K562 (cell line): ENCODE data around the gene OSBPL1A. TPM values are rescaled to one million over a fixed set of nuclear protein-coding genes. Genes with fewer than 3 reads are reported as not detected.

ENCODE experiments used
- ATAC-seq: fragments of 200-7000 bp; cut with Tn5 transposase; 3 replicates; pipeline ENCODE4 v1.9.1; 2020; ENCODE audit warnings: moderate library complexity
- BruUV-seq: library from RNA; stranded (reverse); fragments of 400-500 nt; replicated peaks from 2 replicates; lab custom pipeline; 2021; lab: Mats Ljungman, UMichigan
- CTCF ChIA-PET: fragments of 300-600 bp; formaldehyde crosslinking; extraction: SDS; loops from one replicate; lab custom pipeline; 2021; ENCODE audit warnings: low intra/inter-chr PET ratio; lab: Yijun Ruan, JAX
- POLR2A ChIA-PET: fragments of 300-600, 350-650 bp; sonication (Branson Sonifier 250); formaldehyde crosslinking; extraction: SDS; loops from one replicate; lab custom pipeline; 2021; ENCODE audit warnings: antibody characterized with exemption, inconsistent platforms; lab: Yijun Ruan, JAX
- DNase-seq, 4 experiments: peaks; one replicate each; pipeline versions ENCODE4 v3.0.0 to v3.0.0-alpha.2; 2011 to 2018; ENCODE audit warnings: low spot score in 3 of 4, mixed read lengths in 3 of 4; ENCODE audit errors: extremely low read depth in 1 of 4
- FAIRE-seq: peaks from 2 replicates; lab custom pipeline; 2011; peaks lifted over from hg19 to GRCh38; lab: Jason Lieb, UNC
- H2AFZ ChIP-seq: 2 replicates; pipeline ENCODE4 v1.6.0; 2011; ENCODE audit warnings: low read depth, low read length, control low read depth, inconsistent platforms
- H3K27ac ChIP-seq: fragments of 200-600 bp; 3 replicates; pipeline ENCODE4 v1.8.0; 2011; ENCODE audit warnings: low read depth, mild to moderate bottlenecking, control low read depth, inconsistent platforms, low read length, moderate library complexity, mixed read lengths; ENCODE audit errors: extremely low read depth
- H3K27me3 ChIP-seq, 2 experiments: fragments of 300-600 bp in 1 of 2; 2 replicates in 1 of 2; 3 replicates in 1 of 2; pipeline versions ENCODE4 v1.6.0 to v1.8.0; 2011; ENCODE audit warnings: inconsistent platforms in 2 of 2, low read length in 2 of 2, mild to moderate bottlenecking in 1 of 2, mixed read lengths in 1 of 2, moderate library complexity in 1 of 2; ENCODE audit not compliant: control insufficient read depth in 2 of 2, insufficient read depth in 2 of 2
- H3K36me3 ChIP-seq: fragments of 300-600 bp; 3 replicates; pipeline ENCODE4 v1.8.0; 2011; ENCODE audit warnings: mild to moderate bottlenecking, low read length, inconsistent platforms; ENCODE audit not compliant: control insufficient read depth, insufficient read depth
- H3K4me1 ChIP-seq, 2 experiments: fragments of 200-600 bp in 1 of 2; replicated peaks in 1 of 2; 2 replicates in 1 of 2; 3 replicates in 1 of 2; pipeline versions ENCODE4 v1.5.1 to v1.8.0; 2011; ENCODE audit warnings: inconsistent platforms in 2 of 2, low read length in 2 of 2, mild to moderate bottlenecking in 1 of 2, mixed read lengths in 1 of 2, moderate library complexity in 1 of 2; ENCODE audit not compliant: control insufficient read depth in 2 of 2, insufficient read depth in 2 of 2
- H3K4me2 ChIP-seq: 2 replicates; pipeline ENCODE4 v1.6.1; 2011; ENCODE audit warnings: low read length, control low read depth, inconsistent platforms, mixed read lengths; ENCODE audit not compliant: insufficient read depth
- H3K4me3 ChIP-seq: fragments of 200-600 bp; sonication (generic), shearing (Covaris generic); 2 replicates; pipeline ENCODE4 v1.5.1; 2016; ENCODE audit warnings: control low read depth, inconsistent platforms
- H3K79me2 ChIP-seq: fragments of 200-600 bp; 3 replicates; pipeline ENCODE4 v1.8.0; 2011; ENCODE audit warnings: low read length, inconsistent platforms; ENCODE audit not compliant: control insufficient read depth, insufficient read depth
- H3K9ac ChIP-seq, 2 experiments: 2 replicates each; pipeline versions ENCODE4 v1.6.0 to v1.6.1; 2011; ENCODE audit warnings: low read depth in 2 of 2, low read length in 2 of 2, control low read depth in 1 of 2, inconsistent platforms in 1 of 2, mild to moderate bottlenecking in 1 of 2, mixed read lengths in 1 of 2; ENCODE audit not compliant: insufficient read depth in 1 of 2
- H3K9me1 ChIP-seq: one replicate; pipeline ENCODE4 v1.6.0; 2011; ENCODE audit warnings: inconsistent platforms, mild to moderate bottlenecking, low read length, moderate library complexity; ENCODE audit not compliant: control insufficient read depth, insufficient read depth
- H3K9me3 ChIP-seq: replicated peaks from 2 replicates; pipeline ENCODE4 v1.5.1; 2011; ENCODE audit warnings: low read depth, low read length, inconsistent platforms; ENCODE audit not compliant: control insufficient read depth, insufficient read depth
- H4K20me1 ChIP-seq: replicated peaks from 2 replicates; pipeline ENCODE4 v1.6.1; 2011; ENCODE audit warnings: low read length, inconsistent platforms, mixed read lengths; ENCODE audit not compliant: control insufficient read depth, insufficient read depth
- ADNP ChIP-seq: fragments of 200-800 bp; sonication (Bioruptor generic); IDR thresholded peaks from 2 replicates; pipeline ENCODE4 v1.6.1; 2016; ENCODE audit warnings: missing genetic modification characterization, missing compliant biosample characterization
- ARID1B ChIP-seq: fragments of 450-650 bp; IDR thresholded peaks from 2 replicates; pipeline ENCODE4 v1.6.1; 2016; ENCODE audit warnings: antibody characterized with exemption, mild to moderate bottlenecking, inconsistent platforms
- CREM ChIP-seq: IDR thresholded peaks from 2 replicates; pipeline ENCODE4 v1.6.1; 2014; ENCODE audit warnings: antibody characterized with exemption, low read depth
- GTF2E2 ChIP-seq: fragments of 200-800 bp; sonication (Bioruptor generic); IDR thresholded peaks from 2 replicates; pipeline ENCODE4 v1.6.1; 2016; ENCODE audit warnings: missing genetic modification characterization, missing compliant biosample characterization
- HMG20B ChIP-seq: fragments of 250-450 bp; sonication (Bioruptor Pico); IDR thresholded peaks from 2 replicates; pipeline ENCODE4 v1.5.0; 2021; ENCODE audit warnings: mild to moderate bottlenecking
- ILF3 ChIP-seq: fragments of 450-650 bp; IDR thresholded peaks from 2 replicates; pipeline ENCODE4 v1.6.1; 2018; ENCODE audit warnings: antibody characterized with exemption, mild to moderate bottlenecking, moderate library complexity, borderline replicate concordance
- MXI1 ChIP-seq: IDR thresholded peaks from 2 replicates; pipeline ENCODE4 v1.6.1; 2011; ENCODE audit warnings: low read depth, mild to moderate bottlenecking, improper control_type of control experiment, low read length
- POLR2AphosphoS2 ChIP-seq: IDR thresholded peaks from 2 replicates; pipeline ENCODE4 v1.6.1; 2012; ENCODE audit warnings: low read length, improper control_type of control experiment
- PTRF ChIP-seq: fragments of 450-650 bp; IDR thresholded peaks from 2 replicates; pipeline ENCODE4 v1.6.1; 2016; ENCODE audit warnings: mild to moderate bottlenecking, missing genetic modification characterization, missing compliant biosample characterization
- SMC3 ChIP-seq: conservative IDR thresholded peaks from 2 replicates; pipeline ENCODE4 v1.6.1; 2011; ENCODE audit warnings: low read depth, low read length, improper control_type of control experiment; ENCODE audit not compliant: insufficient read depth
- SNRNP70 ChIP-seq: fragments of 200-400 bp; formaldehyde crosslinking; optimal IDR thresholded peaks from 2 replicates; pipeline ENCODE3; 2017; ENCODE audit warnings: low read depth, low read length
- SUPT5H ChIP-seq: fragments of 450-650 bp; IDR thresholded peaks from 2 replicates; pipeline ENCODE4 v1.6.1; 2016
- ZC3H8 ChIP-seq: fragments of 450-650 bp; IDR thresholded peaks from 2 replicates; pipeline ENCODE4 v1.6.1; 2017
- WGBS: fragments of 100-300 bp; shearing (Covaris generic); methylation state at CpG from one replicate; pipeline ENCODE4 v1.1.6; 2016; ENCODE audit warnings: low coverage, mixed read lengths; ENCODE audit not compliant: insufficient coverage; ENCODE audit errors: missing lambda C conversion rate; 5-methylcytosine and 5-hydroxymethylcytosine counted together
- in situ Hi-C: fragments of 300-500 bp; cut with MboI; formaldehyde crosslinking; loops from 4 replicates; pipeline ENCODE4 v1.15.0; 2018; ENCODE audit warnings: inconsistent platforms, mixed read lengths
- intact Hi-C: fragments of 100-400 bp; cut with micrococcal nuclease; formaldehyde crosslinking; loops from 2 replicates; pipeline ENCODE4 v1.14.2; 2022
- polyA plus RNA-seq, 8 experiments: library from polyadenylated mRNA; depleted of rRNA in 4 of 8; stranded (reverse) in 5 of 8; unstranded in 3 of 8; fragments of >200 nt; fragmentation: Nextera tagmentation in 2 of 8; fragmentation: Illumina TruSeq in 1 of 8; extraction: Ambion mirVana in 2 of 8; extraction: Trizol in 1 of 8; gene quantifications; 2 replicates each; pipeline versions ENCODE4 v1.2.1 to v1.2.3, GENCODE V29; 2011 to 2014; ENCODE audit warnings: inconsistent platforms in 1 of 8, missing spikeins in 1 of 8
- total RNA-seq, 7 experiments: library from RNA; depleted of rRNA in 6 of 7; stranded (reverse); fragments of >200 nt in 6 of 7; fragmentation: Illumina TruSeq in 2 of 7; extraction: Trizol in 2 of 7; gene quantifications; 2 replicates each; pipeline versions ENCODE4 v1.2.1 to v1.2.3, GENCODE V29; 2011 to 2021; ENCODE audit warnings: low replicate concordance in 1 of 7
- TF ChIP-seq, protein P1 (sequence below): fragments of 450-650 bp; IDR thresholded peaks from 2 replicates; pipeline ENCODE4 v1.6.1; 2016; ENCODE audit warnings: antibody characterized with exemption
- TF ChIP-seq, protein P2 (sequence below): IDR thresholded peaks from 3 replicates; pipeline ENCODE4 v1.6.1; 2011; ENCODE audit warnings: borderline replicate concordance, mild to moderate bottlenecking, moderate library complexity; ENCODE audit not compliant: insufficient read length; ENCODE audit errors: extremely low read depth
- TF ChIP-seq, protein P3 (sequence below), 2 experiments: fragments of 450-650 bp in 1 of 2; sonication (generic) in 1 of 2; formaldehyde crosslinking in 1 of 2; IDR thresholded peaks in 1 of 2; conservative IDR thresholded peaks in 1 of 2; 2 replicates each; pipeline versions ENCODE4 v1.6.1 to v1.8.1; 2016 to 2023; ENCODE audit warnings: mild to moderate bottlenecking in 2 of 2, moderate library complexity in 2 of 2, inconsistent platforms in 1 of 2, missing genetic modification reagents in 1 of 2

Gene OSBPL1A
- total and polyA plus RNA-seq, 9 of the 15 experiments (the other 6 are each of a cell fraction or from before 2014, with no cell fraction given), result 0.40 to 0.49 TPM; not detected in 7

DNA sequence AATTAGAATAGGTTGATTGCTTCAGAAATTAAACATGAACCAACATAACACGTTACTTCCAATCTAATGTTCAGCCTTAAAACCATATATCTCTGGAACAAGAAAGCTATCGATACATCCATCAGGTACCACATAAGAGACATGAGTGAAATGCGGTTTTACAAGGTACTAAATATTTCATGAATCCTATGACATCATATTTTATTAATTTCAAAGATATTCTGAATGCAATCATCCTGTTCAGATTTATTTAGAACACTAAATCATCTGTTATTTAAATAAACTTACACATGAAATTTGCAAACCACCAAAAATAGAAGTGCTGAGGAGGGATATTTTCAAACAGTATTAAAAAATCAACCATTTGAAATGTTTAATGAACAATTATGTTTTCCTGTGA is 119.0 kb downstream of the OSBPL1A start:
- no peaks in the 10 kb centered on the region for H4K20me1 ChIP-seq
- no peaks in the 10 kb centered on the region for H3K79me2 ChIP-seq
- H3K9me1 ChIP-seq, result no peaks in the 10 kb centered on the region
- no peak overlapping the region for H2AFZ ChIP-seq
- WGBS, result 0% methylated on average over 3 of the region's 3 CpGs
- DNase-seq (no peak), ATAC-seq (no peak), FAIRE-seq (no peak)
- H3K9ac ChIP-seq, result no peak overlapping the region
- intact Hi-C loops (no loop called here), in situ Hi-C loops (no loop called here)
- no TSS peak for BruUV-seq
- no peaks in the 10 kb centered on the region for H3K4me1 ChIP-seq
- POLR2A ChIA-PET, result no interaction called here
- no peak overlapping the region for H3K27ac ChIP-seq
- H3K4me2 ChIP-seq, result no peak overlapping the region
- peaks cover 2 to 4% of the 10 kb centered on the region in 2 experiments; a peak in 2 of 5 replicates for H3K27me3 ChIP-seq
- CTCF ChIA-PET, result no interaction called here
- no peaks in the 10 kb centered on the region for H3K9me3 ChIP-seq
- TF ChIP-seq CREM, result no peak
- no peak for TF ChIP-seq ZC3H8
- no peak for TF ChIP-seq SNRNP70
- TF ChIP-seq ADNP, result no peak
- no peak for TF ChIP-seq ILF3
- TF ChIP-seq PTRF (tag), result no peak
- TF ChIP-seq, protein P1, sequence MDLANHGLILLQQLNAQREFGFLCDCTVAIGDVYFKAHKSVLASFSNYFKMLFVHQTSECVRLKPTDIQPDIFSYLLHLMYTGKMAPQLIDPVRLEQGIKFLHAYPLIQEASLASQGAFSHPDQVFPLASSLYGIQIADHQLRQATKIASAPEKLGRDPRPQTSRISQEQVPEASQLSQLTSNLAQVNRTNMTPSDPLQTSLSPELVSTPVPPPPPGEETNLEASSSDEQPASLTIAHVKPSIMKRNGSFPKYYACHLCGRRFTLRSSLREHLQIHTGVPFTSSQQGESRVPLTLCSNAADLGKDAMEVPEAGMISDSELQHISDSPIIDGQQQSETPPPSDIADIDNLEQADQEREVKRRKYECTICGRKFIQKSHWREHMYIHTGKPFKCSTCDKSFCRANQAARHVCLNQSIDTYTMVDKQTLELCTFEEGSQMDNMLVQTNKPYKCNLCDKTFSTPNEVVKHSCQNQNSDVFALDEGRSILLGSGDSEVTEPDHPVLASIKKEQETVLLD, result no peak
- TF ChIP-seq MXI1, result no peak
- no peak for TF ChIP-seq SMC3
- no peak for TF ChIP-seq SUPT5H
- no peak for TF ChIP-seq ARID1B
- TF ChIP-seq GTF2E2, result no peak
- TF ChIP-seq, protein P2, sequence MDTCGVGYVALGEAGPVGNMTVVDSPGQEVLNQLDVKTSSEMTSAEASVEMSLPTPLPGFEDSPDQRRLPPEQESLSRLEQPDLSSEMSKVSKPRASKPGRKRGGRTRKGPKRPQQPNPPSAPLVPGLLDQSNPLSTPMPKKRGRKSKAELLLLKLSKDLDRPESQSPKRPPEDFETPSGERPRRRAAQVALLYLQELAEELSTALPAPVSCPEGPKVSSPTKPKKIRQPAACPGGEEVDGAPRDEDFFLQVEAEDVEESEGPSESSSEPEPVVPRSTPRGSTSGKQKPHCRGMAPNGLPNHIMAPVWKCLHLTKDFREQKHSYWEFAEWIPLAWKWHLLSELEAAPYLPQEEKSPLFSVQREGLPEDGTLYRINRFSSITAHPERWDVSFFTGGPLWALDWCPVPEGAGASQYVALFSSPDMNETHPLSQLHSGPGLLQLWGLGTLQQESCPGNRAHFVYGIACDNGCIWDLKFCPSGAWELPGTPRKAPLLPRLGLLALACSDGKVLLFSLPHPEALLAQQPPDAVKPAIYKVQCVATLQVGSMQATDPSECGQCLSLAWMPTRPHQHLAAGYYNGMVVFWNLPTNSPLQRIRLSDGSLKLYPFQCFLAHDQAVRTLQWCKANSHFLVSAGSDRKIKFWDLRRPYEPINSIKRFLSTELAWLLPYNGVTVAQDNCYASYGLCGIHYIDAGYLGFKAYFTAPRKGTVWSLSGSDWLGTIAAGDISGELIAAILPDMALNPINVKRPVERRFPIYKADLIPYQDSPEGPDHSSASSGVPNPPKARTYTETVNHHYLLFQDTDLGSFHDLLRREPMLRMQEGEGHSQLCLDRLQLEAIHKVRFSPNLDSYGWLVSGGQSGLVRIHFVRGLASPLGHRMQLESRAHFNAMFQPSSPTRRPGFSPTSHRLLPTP, result no peak
- TF ChIP-seq HMG20B, result no peak
- TF ChIP-seq POLR2AphosphoS2, result no peak
- TF ChIP-seq, protein P3, sequence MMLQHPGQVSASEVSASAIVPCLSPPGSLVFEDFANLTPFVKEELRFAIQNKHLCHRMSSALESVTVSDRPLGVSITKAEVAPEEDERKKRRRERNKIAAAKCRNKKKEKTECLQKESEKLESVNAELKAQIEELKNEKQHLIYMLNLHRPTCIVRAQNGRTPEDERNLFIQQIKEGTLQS (IDR thresholded peaks at IDR 0.05), result no peak
- TF ChIP-seq, protein P3 (CRISPR knock-in tag; conservative IDR thresholded peaks at IDR 0.05), result no peak
- no peak overlapping the region for H3K4me3 ChIP-seq
- H3K36me3 ChIP-seq, result no peaks in the 10 kb centered on the region
